GM12878 (cell line): Measurements from ENCODE around the gene ANKRD37. TPM values are rescaled to one million over a fixed set of nuclear protein-coding genes. Genes with fewer than 3 reads are reported as not detected.
A peak's percentile ranks its signal among the peaks of the same experiment; 100 is the strongest.

ENCODE experiments used
- ATAC-seq: fragments of 200-7000 bp; cut with Tn5 transposase; 3 replicates; pipeline ENCODE4 v1.9.1; 2020; ENCODE audit warnings: mild to moderate bottlenecking, moderate library complexity
- BruUV-seq: library from RNA; stranded (reverse); fragments of 400-500 nt; replicated peaks from 2 replicates; lab custom pipeline; 2021; lab: Mats Ljungman, UMichigan
- CTCF ChIA-PET: fragments of 300-600 bp; sonication (Branson Sonifier 250); formaldehyde crosslinking; extraction: SDS; loops from one replicate; lab custom pipeline; 2021; ENCODE audit warnings: inconsistent platforms; lab: Yijun Ruan, JAX
- POLR2A ChIA-PET: fragments of 350-600 bp; formaldehyde crosslinking; extraction: SDS; loops from one replicate; lab custom pipeline; 2021; ENCODE audit warnings: inconsistent platforms; lab: Charles Lee
- RAD21 ChIA-PET: fragments of 300-600 bp; sonication (Branson Sonifier 250); formaldehyde crosslinking; loops from one replicate; lab custom pipeline; 2023; ENCODE audit warnings: antibody characterized with exemption; ENCODE audit not compliant: unreplicated experiment; lab: Charles Lee
- SMC1A ChIA-PET: fragments of 300-600 bp; sonication (Branson Sonifier 250); formaldehyde crosslinking; loops from one replicate; lab custom pipeline; 2023; ENCODE audit not compliant: unreplicated experiment, uncharacterized antibody; lab: Charles Lee
- DNase-seq: peaks from one replicate; pipeline ENCODE4 v3.0.0-alpha.2; 2011; ENCODE audit warnings: low read depth, low spot score
- FAIRE-seq: peaks from 3 replicates; lab custom pipeline; 2011; peaks lifted over from hg19 to GRCh38; lab: Jason Lieb, UNC
- H2AFZ ChIP-seq: 2 replicates; pipeline ENCODE4 v1.6.0; 2011; ENCODE audit warnings: low read depth, low read length, control low read depth; ENCODE audit not compliant: control insufficient read depth
- H3K27ac ChIP-seq: 2 replicates; pipeline ENCODE4 v1.5.1; 2011; ENCODE audit warnings: control low read depth; ENCODE audit not compliant: control insufficient read depth, insufficient read depth
- H3K27me3 ChIP-seq, 2 experiments: replicated peaks in 1 of 2; 2 replicates each; pipeline versions ENCODE4 v1.6.0 to v1.6.1; 2011; ENCODE audit warnings: low read length in 1 of 2; ENCODE audit not compliant: control insufficient read depth in 2 of 2, insufficient read depth in 2 of 2
- H3K36me3 ChIP-seq, 2 experiments: 2 replicates each; pipeline ENCODE4 v1.5.1; 2011; ENCODE audit warnings: low read length in 1 of 2; ENCODE audit not compliant: control insufficient read depth in 2 of 2, insufficient read depth in 2 of 2
- H3K4me1 ChIP-seq: 2 replicates; pipeline ENCODE4 v1.6.1; 2011; ENCODE audit warnings: mild to moderate bottlenecking, low read length, moderate library complexity, mixed read lengths; ENCODE audit not compliant: control insufficient read depth, insufficient read depth
- H3K4me2 ChIP-seq: 2 replicates; pipeline ENCODE4 v1.6.0; 2011; ENCODE audit warnings: control low read depth; ENCODE audit not compliant: control insufficient read depth, insufficient read depth
- H3K4me3 ChIP-seq: fragments of 200-600 bp; sonication (generic); 2 replicates; pipeline ENCODE4 v1.5.1; 2016
- H3K79me2 ChIP-seq: 2 replicates; pipeline ENCODE4 v1.6.0; 2011; ENCODE audit warnings: low read length; ENCODE audit not compliant: control insufficient read depth, insufficient read depth
- H3K9ac ChIP-seq: 2 replicates; pipeline ENCODE4 v1.8.0; 2011; ENCODE audit warnings: low read length, control low read depth, mixed read lengths; ENCODE audit not compliant: control insufficient read depth, insufficient read depth
- H3K9me3 ChIP-seq: replicated peaks from 3 replicates; pipeline ENCODE4 v1.5.1; 2011; ENCODE audit warnings: mild to moderate bottlenecking, low read length; ENCODE audit not compliant: control insufficient read depth, insufficient read depth
- H4K20me1 ChIP-seq: 2 replicates; pipeline ENCODE4 v1.6.0; 2011; ENCODE audit not compliant: control insufficient read depth, insufficient read depth
- CREB1 ChIP-seq: IDR thresholded peaks from 2 replicates; pipeline ENCODE4 v1.6.1; 2012; ENCODE audit warnings: low read depth, mild to moderate bottlenecking, inconsistent platforms
- DPF2 ChIP-seq: fragments of 450-650 bp; IDR thresholded peaks from 2 replicates; pipeline ENCODE4 v1.6.1; 2017; ENCODE audit warnings: mild to moderate bottlenecking
- ELK1 ChIP-seq: IDR thresholded peaks from 2 replicates; pipeline ENCODE4 v1.6.1; 2012; ENCODE audit warnings: low read depth, low read length, improper control_type of control experiment
- ETV6 ChIP-seq, 2 experiments: fragments of 450-650 bp in 1 of 2; IDR thresholded peaks in 1 of 2; conservative IDR thresholded peaks in 1 of 2; 2 replicates each; pipeline ENCODE4 v1.6.1; 2014; ENCODE audit warnings: antibody characterized with exemption in 1 of 2, borderline replicate concordance in 1 of 2, low read depth in 1 of 2, mild to moderate bottlenecking in 1 of 2, moderate library complexity in 1 of 2
- IRF5 ChIP-seq: fragments of 450-650 bp; IDR thresholded peaks from 2 replicates; pipeline ENCODE4 v1.6.1; 2017; ENCODE audit warnings: borderline replicate concordance
- MXI1 ChIP-seq: fragments of 150-350 bp; IDR thresholded peaks from 2 replicates; pipeline ENCODE4 v1.6.1; 2011; ENCODE audit warnings: low read depth, mild to moderate bottlenecking, inconsistent platforms, low read length, improper control_type of control experiment
- NFIC ChIP-seq: IDR thresholded peaks from 2 replicates; pipeline ENCODE4 v1.6.1; 2012; ENCODE audit warnings: low read depth, mild to moderate bottlenecking, inconsistent platforms, low read length, moderate library complexity
- NR2C2 ChIP-seq: IDR thresholded peaks from 2 replicates; pipeline ENCODE4 v1.6.1; 2011; ENCODE audit warnings: borderline replicate concordance, low read depth; ENCODE audit not compliant: control insufficient read depth, insufficient read length
- PKNOX1 ChIP-seq: fragments of 450-650 bp; IDR thresholded peaks from 2 replicates; pipeline ENCODE4 v1.6.1; 2016; ENCODE audit warnings: mild to moderate bottlenecking
- RELB ChIP-seq: fragments of 450-650 bp; IDR thresholded peaks from 2 replicates; pipeline ENCODE4 v1.6.1; 2017; ENCODE audit warnings: low read depth, mild to moderate bottlenecking, moderate library complexity
- RFX5 ChIP-seq: IDR thresholded peaks from 2 replicates; pipeline ENCODE4 v1.6.1; 2011; ENCODE audit warnings: low read depth, low read length, improper control_type of control experiment
- SIX5 ChIP-seq: IDR thresholded peaks from 2 replicates; pipeline ENCODE4 v1.6.1; 2011; ENCODE audit warnings: mild to moderate bottlenecking, low read depth, low read length, moderate library complexity; ENCODE audit not compliant: severe bottlenecking
- SKIL ChIP-seq: fragments of 450-650 bp; IDR thresholded peaks from 2 replicates; pipeline ENCODE4 v1.6.1; 2017; ENCODE audit warnings: mild to moderate bottlenecking, low read depth, inconsistent platforms; ENCODE audit not compliant: poor library complexity, severe bottlenecking
- WGBS: methylation state at CpG from one replicate; pipeline ENCODE4 v1.1.6; 2016; ENCODE audit warnings: low lambda C conversion rate; ENCODE audit not compliant: insufficient replicate concordance, insufficient coverage; ENCODE audit errors: missing lambda C conversion rate; 5-methylcytosine and 5-hydroxymethylcytosine counted together
- in situ Hi-C: fragments of 300-500 bp; cut with MboI; formaldehyde crosslinking; loops from 9 replicates; pipeline ENCODE4 v1.14.3; 2018; ENCODE audit warnings: mixed read lengths
- intact Hi-C: fragments of 100-400 bp; cut with micrococcal nuclease; formaldehyde crosslinking; loops from one replicate; pipeline ENCODE4 v1.14.2; 2022; ENCODE audit not compliant: unreplicated experiment
- polyA plus RNA-seq, 11 experiments: library from polyadenylated mRNA; depleted of rRNA in 4 of 11; unstranded in 6 of 11; stranded (reverse) in 5 of 11; fragments of >200 nt; fragmentation: Nextera tagmentation in 4 of 11; fragmentation: Illumina TruSeq in 1 of 11; extraction: Ambion mirVana in 4 of 11; extraction: Trizol in 1 of 11; gene quantifications; 1 replicate in 1 of 11; 2 replicates in 10 of 11; pipeline versions ENCODE4 v1.2.1 to v1.2.3, GENCODE V29; 2011 to 2016; ENCODE audit warnings: inconsistent platforms in 2 of 11, missing spikeins in 2 of 11, low read depth in 1 of 11
- total RNA-seq, 4 experiments: library from RNA; depleted of rRNA in 3 of 4; stranded (reverse); fragments of >200 nt in 3 of 4; fragmentation: Illumina TruSeq in 1 of 4; extraction: Trizol in 1 of 4; gene quantifications; 2 replicates each; pipeline versions ENCODE4 v1.2.1 to v1.2.3, GENCODE V29; 2013 to 2021

The ANKRD37 gene
- total and polyA plus RNA-seq, 10 of the 15 experiments (the other 5 are each of a cell fraction or from before 2014, with no cell fraction given) = 10.6 to 67.9 (median 24.2) TPM

- Histone ChIP-seq H3K79me2 (peaks cover 15% of the 10 kb centered on the region), H3K27me3 (no peaks in the 10 kb centered on the region), H3K9me3 (no peaks in the 10 kb centered on the region), H3K27ac (peak within 1 kb of the TSS; percentile 92), H4K20me1 (no peaks in the 10 kb centered on the region), H3K4me2 (peak within 1 kb of the TSS; percentile 84), H3K9ac (peak within 1 kb of the TSS; percentile 70), H3K4me1 (no peaks in the 10 kb centered on the region), H2AFZ (peak within 1 kb of the TSS; percentile 99), H3K4me3 (peak within 1 kb of the TSS; percentile 83), H3K36me3 (peaks cover 0 to 6% of the 10 kb centered on the region in 2 experiments; a peak in 1 of 4 replicates)
- ChIA-PET RAD21 (interaction anchor here (1.0 to 3.3 kb wide), 7 partner anchors 9 to 387 kb away, joined by 3 to 21 read pairs (median 5); partner anchors contain the start of genes ANKRD37 and LRP2BP), SMC1A (interaction anchor here (0.6 to 3.5 kb wide), 15 partner anchors 10 to 1010 kb away, joined by 3 to 25 read pairs (median 4); partner anchors contain the start of genes ANKRD37, CENPU and LRP2BP), POLR2A (interaction anchor here (0.6 to 4.0 kb wide), 8 partner anchors 21 to 309 kb away, joined by 3 to 37 read pairs (median 4); partner anchors contain the start of genes ANKRD37 and LRP2BP), CTCF (interaction anchor here (0.7 to 2.0 kb wide), 7 partner anchors 30 to 213 kb away, joined by 3 to 8 read pairs (median 4); partner anchors contain the start of gene LRP2BP)
- no TSS peak for BruUV-seq
- ATAC-seq = peak; percentile 91
- under 1% methylated on average over 66 of the region's 66 CpGs for WGBS
- peak; percentile 84 for DNase-seq
- FAIRE-seq = peak; percentile 97
- intact Hi-C loops (loop anchor here (2.0 kb wide), 1 partner anchor 29 kb away; the partner anchor contains the start of gene ANKRD37), in situ Hi-C loops (no loop called here)
- TF ChIP-seq SIX5 (peak; percentile 95), DPF2 (peak; percentile 79), RELB (peak; percentile 74), ELK1 (0 out of 2 replicates have a peak, but pooled peaks have one; percentile 34), RFX5 (no peak), SKIL (peak; percentile 94), IRF5 (no peak), ETV6 (conservative IDR thresholded peaks at IDR 0.05 in 1 of 2, IDR thresholded peaks at IDR 0.05 in 1 of 2; ENCODE audit: borderline replicate concordance in 1 of 2, low read depth in 1 of 2) (no peak), PKNOX1 (peak; percentile 66), NFIC (peak; percentile 36; the same call in 1 of the 2 replicates), NR2C2 (no peak), MXI1 (peak; percentile 99), CREB1 (peak; percentile 99)
These were observed 29.2 kb downstream of the ANKRD37 start, which contains the start of gene UFSP2 for GRCh38 chr4:185425647-185426352. Gene UFSP2 (minus strand): TSS chr4:185425964. CDS start chr4:185425868, 96 bp downstream.
